H1 (cell line): ENCODE results near the gene CTNNA3. TPM values are rescaled to one million over a fixed set of nuclear protein-coding genes. Genes with fewer than 3 reads are reported as not detected.

ENCODE experiments used
- CTCF ChIA-PET: fragments of 300-600 bp; sonication (Branson Sonifier 250); formaldehyde crosslinking; loops from one replicate; lab custom pipeline; 2021; ENCODE audit not compliant: partially characterized antibody; lab: Charles Lee
- POLR2A ChIA-PET: fragments of 300-600 bp; sonication (Branson Sonifier 250); formaldehyde crosslinking; loops from one replicate; lab custom pipeline; 2021; ENCODE audit warnings: inconsistent platforms; ENCODE audit not compliant: partially characterized antibody; lab: Charles Lee
- DNase-seq, 2 experiments: peaks; one replicate each; pipeline versions ENCODE4 v3.0.0 to v3.0.0-alpha.2; 2010 to 2022; ENCODE audit warnings: low spot score in 2 of 2, low read depth in 1 of 2, mixed read lengths in 1 of 2
- FAIRE-seq: peaks from 2 replicates; lab custom pipeline; 2011; peaks lifted over from hg19 to GRCh38; lab: Jason Lieb, UNC
- H2AFZ ChIP-seq: 2 replicates; pipeline ENCODE4 v1.8.1; 2012; ENCODE audit warnings: low read length, inconsistent platforms
- H2AK5ac ChIP-seq: 2 replicates; pipeline ENCODE4 v1.6.1; 2013; ENCODE audit warnings: low read depth, low read length
- H2BK120ac ChIP-seq: replicated peaks from 2 replicates; pipeline ENCODE3; 2013; ENCODE audit warnings: low read depth, low read length, inconsistent platforms
- H2BK12ac ChIP-seq: 2 replicates; pipeline ENCODE4 v1.6.1; 2013; ENCODE audit warnings: low read depth, low read length
- H2BK15ac ChIP-seq: 2 replicates; pipeline ENCODE4 v1.6.1; 2013; ENCODE audit warnings: low read length
- H2BK20ac ChIP-seq: 2 replicates; pipeline ENCODE4 v1.6.1; 2013; ENCODE audit warnings: low read length
- H2BK5ac ChIP-seq: 2 replicates; pipeline ENCODE4 v1.6.1; 2013; ENCODE audit warnings: low read depth, low read length
- H3K14ac ChIP-seq: 2 replicates; pipeline ENCODE4 v1.6.1; 2013; ENCODE audit warnings: inconsistent platforms; ENCODE audit not compliant: insufficient read length
- H3K18ac ChIP-seq: 2 replicates; pipeline ENCODE4 v1.6.1; 2013; ENCODE audit warnings: low read length; ENCODE audit errors: extremely low read depth
- H3K23ac ChIP-seq: 2 replicates; pipeline ENCODE4 v1.6.1; 2013; ENCODE audit warnings: inconsistent platforms; ENCODE audit not compliant: insufficient read length
- H3K23me2 ChIP-seq: 2 replicates; pipeline ENCODE4 v1.6.1; 2013; ENCODE audit warnings: low read depth, low read length
- H3K27ac ChIP-seq: 2 replicates; pipeline ENCODE4 v1.6.1; 2011; ENCODE audit warnings: low read depth, low read length, inconsistent platforms
- H3K27me3 ChIP-seq, 4 experiments: replicated peaks in 1 of 4; 1 replicate in 1 of 4; 2 replicates in 3 of 4; pipeline versions ENCODE4 v1.6.1 to v1.8.1; 2011 to 2013; ENCODE audit warnings: low read length in 3 of 4, mild to moderate bottlenecking in 3 of 4, inconsistent platforms in 2 of 4, mixed read lengths in 2 of 4, moderate library complexity in 1 of 4; ENCODE audit not compliant: control insufficient read depth in 3 of 4, insufficient read depth in 3 of 4; ENCODE audit errors: extremely low read depth in 1 of 4
- H3K36me3 ChIP-seq, 4 experiments: 2 replicates each; pipeline versions ENCODE4 v1.6.1 to v1.8.1; 2011 to 2013; ENCODE audit warnings: mild to moderate bottlenecking in 4 of 4, low read length in 3 of 4, moderate library complexity in 2 of 4, control low read depth in 1 of 4, inconsistent platforms in 1 of 4; ENCODE audit not compliant: insufficient read depth in 4 of 4, control insufficient read depth in 2 of 4
- H3K4ac ChIP-seq: replicated peaks from 2 replicates; pipeline ENCODE3; 2013; ENCODE audit warnings: low read length, low read depth, mixed read lengths, inconsistent platforms; ENCODE audit not compliant: insufficient read length
- H3K4me1 ChIP-seq, 4 experiments: replicated peaks in 1 of 4; 1 replicate in 1 of 4; 2 replicates in 3 of 4; pipeline versions ENCODE4 v1.6.1 to v1.8.1; 2011 to 2013; ENCODE audit warnings: low read length in 3 of 4, inconsistent platforms in 2 of 4, mixed read lengths in 1 of 4; ENCODE audit not compliant: insufficient read depth in 4 of 4, control insufficient read depth in 3 of 4
- H3K4me2 ChIP-seq, 2 experiments: 2 replicates each; pipeline versions ENCODE4 v1.6.1 to v1.8.1; 2011 to 2013; ENCODE audit warnings: low read depth in 2 of 2, low read length in 2 of 2, control low read depth in 1 of 2, inconsistent platforms in 1 of 2, mild to moderate bottlenecking in 1 of 2; ENCODE audit not compliant: insufficient read depth in 1 of 2
- H3K4me3 ChIP-seq, 4 experiments: fragments of 200-600, 300-600 bp in 1 of 4; sonication (generic), shearing (Covaris generic), sonication (Bioruptor Twin) in 1 of 4; 2 replicates each; pipeline versions ENCODE4 v1.5.1 to v1.8.1; 2011 to 2016; ENCODE audit warnings: low read length in 4 of 4, low read depth in 3 of 4, control low read depth in 2 of 4, inconsistent platforms in 2 of 4, mild to moderate bottlenecking in 2 of 4, mixed read lengths in 1 of 4, moderate library complexity in 1 of 4; ENCODE audit not compliant: insufficient read depth in 2 of 4; ENCODE audit errors: extremely low read depth in 1 of 4
- H3K56ac ChIP-seq: replicated peaks from 2 replicates; pipeline ENCODE3; 2013; ENCODE audit warnings: low read depth, mild to moderate bottlenecking, mixed read lengths, low read length, inconsistent platforms; ENCODE audit not compliant: insufficient read length
- H3K79me1 ChIP-seq: 2 replicates; pipeline ENCODE4 v1.6.1; 2013; ENCODE audit warnings: low read depth, low read length, control low read depth
- H3K79me2 ChIP-seq, 2 experiments: 2 replicates each; pipeline versions ENCODE4 v1.6.1 to v1.8.1; 2012 to 2013; ENCODE audit warnings: low read length in 2 of 2, mild to moderate bottlenecking in 2 of 2, inconsistent platforms in 1 of 2; ENCODE audit not compliant: insufficient read depth in 2 of 2, control insufficient read depth in 1 of 2
- H3K9ac ChIP-seq, 4 experiments: replicated peaks in 1 of 4; 1 replicate in 1 of 4; 2 replicates in 3 of 4; pipeline versions ENCODE4 v1.6.1 to v1.8.1; 2011 to 2013; ENCODE audit warnings: low read depth in 3 of 4, low read length in 3 of 4, control low read depth in 2 of 4, mild to moderate bottlenecking in 2 of 4, moderate library complexity in 2 of 4, inconsistent platforms in 1 of 4; ENCODE audit errors: extremely low read depth in 1 of 4
- H3K9me3 ChIP-seq, 2 experiments: 2 replicates each; pipeline versions ENCODE4 v1.6.1 to v1.8.1; 2012 to 2013; ENCODE audit warnings: mild to moderate bottlenecking in 2 of 2, moderate library complexity in 2 of 2, control low read depth in 1 of 2, inconsistent platforms in 1 of 2, low read depth in 1 of 2, low read length in 1 of 2, mixed read lengths in 1 of 2; ENCODE audit not compliant: insufficient read depth in 2 of 2
- H4K20me1 ChIP-seq, 2 experiments: replicated peaks in 1 of 2; 2 replicates each; pipeline versions ENCODE3 to v1.8.1; 2011 to 2013; ENCODE audit warnings: inconsistent platforms in 2 of 2, low read length in 2 of 2, mild to moderate bottlenecking in 1 of 2; ENCODE audit not compliant: insufficient read depth in 2 of 2, control insufficient read depth in 1 of 2
- H4K5ac ChIP-seq: 2 replicates; pipeline ENCODE4 v1.6.1; 2013; ENCODE audit warnings: low read length, low read depth, mixed read lengths, inconsistent platforms; ENCODE audit not compliant: insufficient read length
- H4K8ac ChIP-seq: 2 replicates; pipeline ENCODE4 v1.8.0; 2013; ENCODE audit warnings: mild to moderate bottlenecking, moderate library complexity, low read length, inconsistent platforms; ENCODE audit not compliant: insufficient read depth; ENCODE audit errors: extremely low read depth
- H4K91ac ChIP-seq: replicated peaks from 2 replicates; pipeline ENCODE3; 2013; ENCODE audit warnings: low read length, mixed read lengths, inconsistent platforms; ENCODE audit not compliant: insufficient read length
- CBX8 ChIP-seq: fragments of 300-800, 300-1000 bp; sonication (generic); IDR thresholded peaks from 2 replicates; pipeline ENCODE4 v1.7.1; 2016; ENCODE audit warnings: low read depth, low read length, borderline replicate concordance
- EGR1 ChIP-seq: IDR thresholded peaks from 2 replicates; pipeline ENCODE4 v1.6.1; 2011; ENCODE audit warnings: low read depth, low read length, borderline replicate concordance
- EP300 ChIP-seq, 2 experiments: IDR thresholded peaks; 1 replicate in 1 of 2; 2 replicates in 1 of 2; pipeline ENCODE4 v1.6.1; 2011 to 2012; ENCODE audit warnings: low read depth in 2 of 2, low read length in 2 of 2, mild to moderate bottlenecking in 2 of 2, borderline replicate concordance in 1 of 2, inconsistent platforms in 1 of 2, moderate library complexity in 1 of 2
- JUN ChIP-seq: IDR thresholded peaks from 2 replicates; pipeline ENCODE4 v1.6.1; 2011; ENCODE audit warnings: low read depth, mild to moderate bottlenecking, improper control_type of control experiment, low read length
- MAX ChIP-seq: IDR thresholded peaks from 2 replicates; pipeline ENCODE4 v1.6.1; 2012; ENCODE audit warnings: inconsistent platforms
- RXRA ChIP-seq: IDR thresholded peaks from 2 replicates; pipeline ENCODE4 v1.6.1; 2011; ENCODE audit warnings: low read depth, mild to moderate bottlenecking, low read length, moderate library complexity; ENCODE audit not compliant: insufficient read depth
- SIRT6 ChIP-seq: IDR thresholded peaks from one replicate; pipeline ENCODE4 v1.7.1; 2012; ENCODE audit warnings: low read length, inconsistent platforms
- SP4 ChIP-seq: IDR thresholded peaks from 2 replicates; pipeline ENCODE4 v1.6.1; 2012; ENCODE audit warnings: low read length, inconsistent platforms
- TAF1 ChIP-seq: IDR thresholded peaks from 2 replicates; pipeline ENCODE4 v1.6.1; 2011; ENCODE audit warnings: mild to moderate bottlenecking, low read depth, low read length
- WGBS, 2 experiments: shearing (Covaris generic) in 1 of 2; methylation state at CpG; one replicate each; pipeline versions ENCODE4 v1.1.6 to v1.1.7; 2013 to 2015; ENCODE audit warnings: low lambda C conversion rate in 2 of 2, mixed read lengths in 2 of 2, inconsistent platforms in 1 of 2, low coverage in 1 of 2, missing lambda C conversion rate in 1 of 2; ENCODE audit not compliant: insufficient replicate concordance in 2 of 2, insufficient coverage in 1 of 2, insufficient read length in 1 of 2; ENCODE audit errors: extremely low coverage in 1 of 2, missing lambda C conversion rate in 1 of 2; 5-methylcytosine and 5-hydroxymethylcytosine counted together
- polyA plus RNA-seq, 7 experiments: library from polyadenylated mRNA; depleted of rRNA in 3 of 7; stranded (reverse) in 5 of 7; unstranded in 2 of 7; fragments of >200 nt in 5 of 7; fragments of 200-250 nt in 2 of 7; gene quantifications; 1 replicate in 5 of 7; 2 replicates in 1 of 7; 4 replicates in 1 of 7; pipeline versions ENCODE4 v1.2.1 to v1.2.3, GENCODE V29; 2011 to 2013; ENCODE audit warnings: missing spikeins in 2 of 7, mixed read lengths in 2 of 7
- total RNA-seq: library from RNA; stranded (reverse); fragmentation: NEBNext Ultra II Directional; extraction: Animal tissue kit (Norgen Biotek cat#: 25700); gene quantifications from 2 replicates; pipeline ENCODE4 v1.2.1, GENCODE V29; 2021
- TF ChIP-seq, protein P1 (sequence below): IDR thresholded peaks from 2 replicates; pipeline ENCODE4 v1.6.1; 2011; ENCODE audit warnings: low read depth, mild to moderate bottlenecking, low read length; ENCODE audit not compliant: insufficient read depth
- TF ChIP-seq, protein P2 (sequence below), 3 experiments: IDR thresholded peaks; 1 replicate in 2 of 3; 2 replicates in 1 of 3; pipeline versions ENCODE4 v1.5.1 to v1.6.1; 2011; ENCODE audit warnings: low read length in 3 of 3, mild to moderate bottlenecking in 3 of 3, inconsistent platforms in 2 of 3, low read depth in 1 of 3, moderate library complexity in 1 of 3; ENCODE audit not compliant: insufficient read depth in 1 of 3; ENCODE audit errors: control extremely low read depth in 1 of 3

The CTNNA3 gene
- total and polyA plus RNA-seq, 2 of the 8 experiments (the other 6 are each of a cell fraction or from before 2014, with no cell fraction given) = 1.3 to 1.5 TPM

DNA sequence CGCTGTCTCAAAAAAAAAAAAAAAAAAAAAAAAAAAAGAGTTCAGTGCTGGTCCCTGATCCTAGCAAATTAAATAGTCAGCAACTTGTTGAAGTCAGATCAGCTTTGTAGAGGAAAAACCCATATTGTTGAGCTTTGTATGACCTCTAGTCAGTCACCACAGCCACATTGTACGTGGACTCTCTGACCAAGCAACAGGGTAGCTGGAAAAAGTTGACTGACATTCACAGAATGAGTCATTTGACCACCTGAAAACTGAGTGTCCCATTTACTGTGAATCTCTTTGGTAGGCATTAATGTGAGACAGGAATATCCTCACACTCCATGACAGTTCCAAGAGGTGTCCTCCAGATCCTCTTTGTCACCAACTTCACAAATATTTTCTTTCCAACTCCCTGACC, 399.1 kb downstream of the CTNNA3 start:
- H3K18ac ChIP-seq = no peak overlapping the region
- no peak overlapping the region for H3K4me3 ChIP-seq
- H3K4me2 ChIP-seq = no peak overlapping the region
- ChIA-PET POLR2A (no interaction called here), CTCF (interaction anchor here (3.6 kb wide), 1 partner anchor 9 kb away, joined by 14 read pairs; no protein-coding TSS in a partner anchor)
- H4K8ac ChIP-seq = no peak overlapping the region
- no peak overlapping the region for H3K56ac ChIP-seq
- H4K20me1 ChIP-seq = no peaks in the 10 kb centered on the region
- no peaks in the 10 kb centered on the region for H3K4me1 ChIP-seq
- no peak overlapping the region for H2BK5ac ChIP-seq
- WGBS, 2 experiments = 88% methylated on average over 1 of the region's 2 CpGs; no CpG with 5 or more reads in 1 of the 2 experiments
- no peaks in the 10 kb centered on the region; the same call in 1 of the 2 replicates for H3K23me2 ChIP-seq
- no peaks in the 10 kb centered on the region for H3K79me2 ChIP-seq
- H3K14ac ChIP-seq = no peak overlapping the region
- no peaks in the 10 kb centered on the region for H3K27me3 ChIP-seq
- H2BK15ac ChIP-seq = no peak overlapping the region
- H3K27ac ChIP-seq = no peak overlapping the region
- H2BK120ac ChIP-seq = no peak overlapping the region
- H2BK12ac ChIP-seq = no peak overlapping the region
- H2BK20ac ChIP-seq = no peak overlapping the region
- DNase-seq (no peak), FAIRE-seq (no peak)
- no peaks in the 10 kb centered on the region for H3K9me3 ChIP-seq
- no peaks in the 10 kb centered on the region for H3K36me3 ChIP-seq
- no peak overlapping the region for H2AK5ac ChIP-seq
- H3K23ac ChIP-seq = no peak overlapping the region
- H4K5ac ChIP-seq = no peak overlapping the region
- H4K91ac ChIP-seq = no peak overlapping the region
- H3K79me1 ChIP-seq = no peaks in the 10 kb centered on the region
- no peak overlapping the region for H3K4ac ChIP-seq
- H2AFZ ChIP-seq = no peak overlapping the region
- no peak overlapping the region for H3K9ac ChIP-seq
- TF ChIP-seq SP4 (no peak), CBX8 (no peak), SIRT6 (no peak), EP300 (IDR thresholded peaks at IDR 0.05; ENCODE audit: borderline replicate concordance in 1 of 2, low read depth in 2 of 2, low read length in 2 of 2) (no peak), RXRA (no peak), MAX (no peak), EGR1 (no peak), TAF1 (no peak), JUN (no peak)
- TF ChIP-seq, protein P1, sequence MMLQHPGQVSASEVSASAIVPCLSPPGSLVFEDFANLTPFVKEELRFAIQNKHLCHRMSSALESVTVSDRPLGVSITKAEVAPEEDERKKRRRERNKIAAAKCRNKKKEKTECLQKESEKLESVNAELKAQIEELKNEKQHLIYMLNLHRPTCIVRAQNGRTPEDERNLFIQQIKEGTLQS = no peak
- TF ChIP-seq, protein P2, sequence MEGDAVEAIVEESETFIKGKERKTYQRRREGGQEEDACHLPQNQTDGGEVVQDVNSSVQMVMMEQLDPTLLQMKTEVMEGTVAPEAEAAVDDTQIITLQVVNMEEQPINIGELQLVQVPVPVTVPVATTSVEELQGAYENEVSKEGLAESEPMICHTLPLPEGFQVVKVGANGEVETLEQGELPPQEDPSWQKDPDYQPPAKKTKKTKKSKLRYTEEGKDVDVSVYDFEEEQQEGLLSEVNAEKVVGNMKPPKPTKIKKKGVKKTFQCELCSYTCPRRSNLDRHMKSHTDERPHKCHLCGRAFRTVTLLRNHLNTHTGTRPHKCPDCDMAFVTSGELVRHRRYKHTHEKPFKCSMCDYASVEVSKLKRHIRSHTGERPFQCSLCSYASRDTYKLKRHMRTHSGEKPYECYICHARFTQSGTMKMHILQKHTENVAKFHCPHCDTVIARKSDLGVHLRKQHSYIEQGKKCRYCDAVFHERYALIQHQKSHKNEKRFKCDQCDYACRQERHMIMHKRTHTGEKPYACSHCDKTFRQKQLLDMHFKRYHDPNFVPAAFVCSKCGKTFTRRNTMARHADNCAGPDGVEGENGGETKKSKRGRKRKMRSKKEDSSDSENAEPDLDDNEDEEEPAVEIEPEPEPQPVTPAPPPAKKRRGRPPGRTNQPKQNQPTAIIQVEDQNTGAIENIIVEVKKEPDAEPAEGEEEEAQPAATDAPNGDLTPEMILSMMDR (IDR thresholded peaks at IDR 0.05; ENCODE audit: control extremely low read depth in 1 of 3, insufficient read depth in 1 of 3, low read depth in 1 of 3, low read length in 3 of 3) = no peak
